Right kidney (tissue), 1 donor: Measurements from ENCODE around the gene ZNF618.
A peak's percentile ranks its signal among the peaks of the same experiment; 100 is the strongest.

Experiments used
- DNase-seq: peaks from one replicate; pipeline ENCODE4 v3.0.0-alpha.2; 2016

Gene ZNF618

GRCh38 chr9:113957351-113957750 lies 81.2 kb downstream of the ZNF618 start:
- DNase-seq = peak; percentile 56

DNA sequence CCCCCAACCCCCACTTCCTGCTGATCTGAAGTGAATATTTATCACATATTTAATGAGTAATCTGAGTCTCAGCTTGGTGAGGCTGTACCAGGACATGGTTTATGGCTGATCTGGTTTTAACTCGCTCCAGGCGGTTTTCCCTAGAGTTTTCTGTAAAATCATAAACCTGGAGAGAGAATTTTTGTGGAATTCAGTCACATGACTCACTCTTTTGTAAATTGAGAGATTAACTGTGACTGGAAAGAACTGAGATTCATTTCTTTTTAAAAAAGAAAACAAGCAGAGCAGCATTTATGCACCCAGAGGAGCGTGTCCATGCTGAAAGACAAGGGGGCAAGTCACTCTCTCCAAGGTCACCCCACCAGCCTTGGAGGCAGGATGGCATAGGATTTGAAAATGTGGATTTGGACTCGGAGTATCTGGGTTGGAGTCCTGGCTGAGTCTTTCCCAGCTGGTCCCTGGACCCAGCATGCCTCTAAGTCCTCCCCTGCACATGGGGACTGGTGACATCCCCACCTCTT lies 81.8 kb downstream of the ZNF618 start:
- peak; percentile 67 for DNase-seq

DNA sequence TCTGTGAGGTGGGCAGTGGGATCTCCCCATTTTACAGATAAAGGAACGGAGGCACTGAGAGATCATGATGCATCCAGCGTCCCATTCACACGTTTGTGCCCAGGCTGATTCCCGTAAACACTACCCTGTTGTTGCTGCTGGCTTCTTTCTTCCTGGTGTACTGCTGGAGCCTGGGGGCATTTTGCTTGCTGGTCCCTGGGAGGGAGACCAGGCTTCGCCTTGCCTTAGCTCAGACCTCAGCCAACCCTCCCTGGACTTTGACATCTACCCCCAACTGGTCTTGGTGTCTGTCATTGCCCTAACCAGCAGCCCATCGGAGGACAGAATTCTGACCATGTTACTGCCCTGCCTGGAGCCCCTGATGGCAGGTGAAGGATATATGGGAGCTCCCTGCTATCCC lies 82.4 kb downstream of the ZNF618 start:
- no peak for DNase-seq

GRCh38 chr9:113960768-113961167 lies 84.7 kb downstream of the ZNF618 start:
- no peak for DNase-seq

DNA sequence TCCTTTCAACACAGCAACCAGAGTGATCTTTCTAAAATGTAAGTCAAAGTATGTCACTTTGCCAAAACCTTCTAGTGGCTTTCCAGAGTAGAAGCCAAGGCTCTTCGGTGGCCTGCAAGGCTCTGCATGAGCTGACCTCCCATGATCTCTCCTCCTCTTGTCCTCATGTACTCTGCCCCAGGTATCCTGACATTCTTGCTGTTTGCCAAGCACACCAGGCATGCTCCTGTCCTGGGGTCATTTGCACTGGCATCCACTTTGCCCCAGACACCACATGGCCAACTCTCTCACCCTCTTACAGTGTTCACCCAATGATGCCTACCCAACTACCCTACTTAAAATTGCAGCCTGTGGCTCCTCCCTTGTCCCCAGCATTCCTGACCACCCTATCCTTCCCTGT lies 86.3 kb downstream of the ZNF618 start:
- no peak for DNase-seq

DNA sequence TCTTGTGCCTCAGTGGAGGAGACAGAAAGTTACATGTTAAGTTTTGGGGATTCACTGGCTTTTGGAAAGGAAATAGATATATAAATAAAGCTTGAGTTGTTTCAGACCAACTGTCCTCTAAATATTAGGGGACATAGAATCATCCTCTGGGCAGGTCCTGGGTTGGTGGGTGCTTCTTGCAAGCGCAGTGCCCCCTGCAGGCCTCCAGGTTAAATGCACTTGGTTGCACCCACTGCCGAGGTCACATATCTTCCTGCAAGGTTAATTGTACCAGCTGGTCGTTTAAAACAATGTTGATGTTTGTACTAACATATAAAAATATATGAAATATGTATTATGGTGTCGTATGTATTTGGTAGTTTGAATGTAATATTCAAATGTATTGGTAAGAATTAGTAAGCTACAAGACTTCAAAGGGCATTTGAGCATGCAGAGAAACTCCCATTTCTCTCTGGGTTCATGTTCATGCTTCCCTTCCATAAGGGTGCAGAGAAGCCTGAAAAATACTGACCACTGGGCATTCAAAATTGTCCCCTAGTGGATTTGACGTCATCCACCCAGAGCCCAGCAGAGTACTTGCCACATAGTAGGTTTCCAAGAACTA lies 87.0 kb downstream of the ZNF618 start:
- no peak for DNase-seq

GRCh38 chr9:113963696-113964494 lies 87.8 kb downstream of the ZNF618 start:
- DNase-seq = peak; percentile 52

DNA sequence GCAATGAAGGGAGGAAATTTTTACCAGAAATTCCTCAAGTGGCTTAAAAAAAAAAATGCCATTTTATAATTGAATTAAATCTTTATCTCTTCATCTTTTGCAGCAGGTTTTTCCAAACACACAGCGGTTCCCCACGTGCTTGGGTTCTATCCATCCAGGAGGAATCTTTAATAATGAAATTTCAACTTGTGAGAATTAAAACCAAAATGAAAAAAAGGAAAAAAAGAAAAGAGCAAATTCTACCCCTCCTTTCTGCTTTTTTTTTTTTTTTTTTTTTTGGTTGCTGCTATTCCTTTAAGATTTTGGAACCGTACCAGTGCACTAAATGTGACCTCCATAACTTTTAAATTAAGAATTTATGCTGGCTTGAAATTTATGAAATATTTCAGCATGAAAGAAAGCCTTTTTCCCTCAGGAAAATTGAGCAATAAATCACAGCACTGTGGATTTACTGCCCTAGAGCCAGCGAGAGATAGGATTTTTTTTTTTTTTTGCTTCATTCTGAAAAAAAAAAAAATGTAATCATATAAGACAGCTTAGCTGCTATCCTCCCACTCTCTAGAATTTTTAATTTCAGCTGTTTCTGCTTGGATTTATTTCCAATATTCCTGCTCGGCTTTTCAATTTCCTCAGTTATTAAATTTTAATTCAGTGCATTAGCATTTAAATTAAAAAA lies 88.5 kb downstream of the ZNF618 start:
- DNase-seq = no peak

GRCh38 chr9:113966394-113966793 lies 90.3 kb downstream of the ZNF618 start:
- no peak for DNase-seq

DNA sequence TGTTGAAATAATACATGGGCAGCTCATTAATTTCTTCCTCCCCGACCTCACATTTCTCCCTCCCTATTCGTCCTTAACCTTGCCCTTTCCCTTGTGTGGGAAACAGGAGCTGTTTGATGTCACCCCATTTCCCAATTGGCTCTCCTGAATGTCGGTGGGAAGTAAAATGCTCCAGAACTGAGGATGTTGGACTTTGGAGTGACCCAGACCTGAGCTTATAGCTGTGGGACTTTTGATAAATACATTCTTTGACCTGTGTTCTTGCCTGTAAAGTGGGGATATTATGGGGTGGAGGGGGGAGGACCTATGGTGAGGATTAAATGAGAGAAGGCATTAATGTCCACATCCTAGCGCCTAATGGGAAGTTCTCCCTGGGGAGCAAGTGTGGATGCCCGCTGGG lies 91.3 kb downstream of the ZNF618 start:
- no peak for DNase-seq

DNA sequence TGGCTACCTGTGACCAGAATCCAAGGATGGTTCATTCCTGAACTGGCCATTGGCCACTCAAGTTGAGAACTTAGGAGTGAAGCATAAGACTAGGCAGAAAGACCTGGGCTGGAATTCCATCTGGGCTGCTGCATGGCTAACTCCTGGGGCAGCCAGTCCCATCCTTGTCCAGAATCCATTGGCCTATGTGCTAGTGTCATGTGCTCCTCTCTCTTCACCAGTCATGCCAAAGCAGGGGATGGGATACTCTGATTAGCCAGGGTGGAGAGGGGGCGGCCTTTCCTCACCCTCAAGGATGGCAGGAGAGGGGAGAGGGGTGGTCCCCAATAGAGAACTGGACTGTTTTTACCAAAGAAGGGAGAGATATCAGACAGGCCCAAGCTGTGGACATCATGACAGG lies 93.2 kb downstream of the ZNF618 start:
- no peak for DNase-seq

DNA sequence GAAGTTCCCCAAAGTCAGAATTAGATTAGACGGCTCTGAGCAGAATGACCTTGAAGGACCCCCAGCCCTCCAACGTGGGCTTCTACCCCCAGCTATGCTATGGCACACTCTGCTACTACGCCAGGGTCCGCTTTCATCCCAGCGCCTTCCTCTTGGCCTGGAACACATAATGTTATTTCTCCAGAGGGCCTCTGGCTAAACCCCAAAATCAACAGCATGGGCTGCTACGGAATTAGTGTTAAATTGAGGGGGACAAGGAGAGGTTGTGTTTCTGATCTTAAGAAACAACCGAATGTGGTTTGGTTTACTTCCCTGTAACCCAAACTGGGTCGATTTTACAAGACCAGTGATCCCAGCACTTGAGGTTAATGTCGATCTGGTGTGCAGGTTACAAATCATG lies 97.1 kb downstream of the ZNF618 start:
- no peak for DNase-seq

DNA sequence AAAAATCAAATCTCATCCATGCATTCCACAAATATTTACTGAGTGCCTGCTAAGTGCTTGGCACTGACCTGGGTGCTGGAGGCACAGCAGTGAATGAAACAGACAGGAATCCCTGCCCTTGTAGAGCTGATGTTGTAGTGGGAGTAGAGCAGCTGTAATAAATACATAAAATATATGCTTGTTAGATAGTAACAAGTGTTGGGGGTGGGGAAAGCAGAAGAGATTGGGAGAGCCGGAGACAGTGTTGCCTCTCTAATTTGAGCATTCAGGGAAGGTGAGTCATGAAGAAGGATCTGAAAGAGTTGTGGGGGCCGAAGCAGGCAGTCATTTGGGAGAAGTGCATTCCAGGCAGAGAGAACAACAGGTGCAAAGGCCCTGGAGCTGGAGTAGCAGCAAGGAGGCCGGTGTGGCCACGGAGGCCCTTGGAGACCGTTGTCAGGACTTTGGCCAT lies 97.9 kb downstream of the ZNF618 start:
- DNase-seq = no peak

GRCh38 chr9:113976915-113977314 lies 100.8 kb downstream of the ZNF618 start:
- no peak for DNase-seq

GRCh38 chr9:113978725-113979342 lies 102.7 kb downstream of the ZNF618 start:
- no peak for DNase-seq

- no peak for DNase-seq
These were observed 103.4 kb downstream of the ZNF618 start for GRCh38 chr9:113979343-113980127.

- no peak for DNase-seq
These were observed 108.7 kb downstream of the ZNF618 start for GRCh38 chr9:113984639-113985380.

- no peak for DNase-seq
These were observed 110.0 kb downstream of the ZNF618 start for GRCh38 chr9:113985968-113986585.

GRCh38 chr9:113986931-113987330 lies 110.8 kb downstream of the ZNF618 start:
- no peak for DNase-seq

- no peak for DNase-seq
These were observed 111.4 kb downstream of the ZNF618 start for GRCh38 chr9:113987526-113987925.
